D721Med (cell line): ENCODE measurements around the gene BTG2.

Source experiments
- DNase-seq: peaks from one replicate; pipeline ENCODE4 v3.0.0; 2011; ENCODE audit warnings: low spot score; ENCODE audit not compliant: insufficient read length
- FAIRE-seq: peaks from 2 replicates; lab custom pipeline; 2011; peaks lifted over from hg19 to GRCh38; lab: Jason Lieb, UNC
- CTCF ChIP-seq: IDR thresholded peaks from 2 replicates; pipeline ENCODE4 v1.5.1; 2012; ENCODE audit warnings: mild to moderate bottlenecking, control low read depth; ENCODE audit not compliant: insufficient read depth; ENCODE audit errors: missing control alignments

BTG2 gene

DNA sequence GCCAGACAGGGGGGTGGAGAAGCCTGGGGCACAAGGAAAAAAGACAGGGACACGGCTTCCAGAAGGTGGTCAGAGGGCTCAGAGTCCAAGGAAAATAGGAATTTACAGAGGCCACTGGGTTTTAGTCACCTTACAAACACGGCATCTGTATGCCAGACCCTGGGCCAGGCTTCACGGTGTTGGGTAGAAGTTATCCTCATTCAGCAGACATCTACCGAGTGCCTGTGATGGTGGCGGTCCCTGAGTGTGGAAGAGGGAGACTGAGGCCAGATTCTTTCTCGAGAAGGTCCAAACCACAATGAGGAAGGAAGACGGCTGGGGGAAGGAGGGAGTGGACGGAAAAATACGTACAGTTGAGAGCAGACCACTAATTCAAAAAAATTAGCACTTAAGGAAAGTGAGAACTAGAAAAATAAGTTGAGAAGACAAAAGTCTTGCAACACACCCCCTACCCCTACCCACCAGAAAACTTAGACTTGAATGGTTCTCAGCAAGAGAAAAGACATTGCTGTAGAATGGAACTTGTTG lies 864 bp upstream of the BTG2 start:
- TF ChIP-seq CTCF, result no peak
- no peak for DNase-seq
- FAIRE-seq, result no peak

DNA sequence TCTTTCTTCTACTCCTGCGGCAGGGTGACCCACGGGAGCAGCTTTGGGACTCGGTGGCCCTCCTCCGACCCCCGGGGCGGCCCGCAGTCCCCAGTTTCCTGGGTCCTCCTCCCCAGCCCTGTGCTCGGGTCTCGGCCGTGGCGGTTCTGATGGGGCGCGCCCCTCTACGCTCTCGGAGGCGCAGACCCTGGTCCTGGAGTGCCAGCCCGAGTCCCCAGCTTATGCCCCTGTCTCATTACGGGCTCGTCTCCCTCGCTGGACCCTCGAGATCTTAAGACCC lies 430 bp downstream of the BTG2 start:
- DNase-seq (no peak), FAIRE-seq (no peak)
- TF ChIP-seq CTCF, result no peak

- peak; percentile 18 for TF ChIP-seq CTCF
- FAIRE-seq (no peak), DNase-seq (no peak)
These were observed 1.0 kb downstream of the BTG2 start for GRCh38 chr1:203306089-203306964.

GRCh38 chr1:203306965-203307541 lies 1.7 kb downstream of the BTG2 start:
- FAIRE-seq (no peak), DNase-seq (no peak)
- no peak for TF ChIP-seq CTCF

GRCh38 chr1:203307641-203308126 lies 2.4 kb downstream of the BTG2 start:
- TF ChIP-seq CTCF, result no peak
- FAIRE-seq (no peak), DNase-seq (no peak)

DNA sequence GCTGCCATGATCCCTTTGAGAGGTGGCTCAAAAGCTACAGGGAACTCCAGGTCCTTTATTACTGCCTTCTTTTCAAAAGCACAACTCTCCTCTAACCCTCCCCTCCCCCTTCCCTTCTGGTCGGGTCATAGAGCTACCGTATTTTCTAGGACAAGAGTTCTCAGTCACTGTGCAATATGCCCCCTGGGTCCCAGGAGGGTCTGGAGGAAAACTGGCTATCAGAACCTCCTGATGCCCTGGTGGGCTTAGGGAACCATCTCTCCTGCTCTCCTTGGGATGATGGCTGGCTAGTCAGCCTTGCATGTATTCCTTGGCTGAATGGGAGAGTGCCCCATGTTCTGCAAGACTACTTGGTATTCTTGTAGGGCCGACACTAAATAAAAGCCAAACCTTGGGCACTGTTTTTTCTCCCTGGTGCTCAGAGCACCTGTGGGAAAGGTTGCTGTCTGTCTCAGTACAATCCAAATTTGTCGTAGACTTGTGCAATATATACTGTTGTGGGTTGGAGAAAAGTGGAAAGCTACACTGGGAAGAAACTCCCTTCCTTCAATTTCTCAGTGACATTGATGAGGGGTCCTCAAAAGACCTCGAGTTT lies 3.1 kb downstream of the BTG2 start:
- TF ChIP-seq CTCF, result no peak
- no peak for DNase-seq
- no peak for FAIRE-seq
